Measurements from ENCODE around the gene RPS2. TPM values are rescaled to one million over a fixed set of nuclear protein-coding genes. Genes with fewer than 3 reads are reported as not detected.

Gene RPS2
- total RNA-seq, 1 experiment from 2014 or later = 3,874 TPM

GRCh38 chr16:1991588-1991947 lies 26.9 kb upstream of the RPS2 start:
- H3K9me3 Mint-ChIP-seq = no peaks in the 10 kb centered on the region; a peak in 1 of 5 replicates
- no CpG with 5 or more reads among the region's 22 CpGs for WGBS (ENCODE audit: extremely low coverage, insufficient read length, low lambda C conversion rate)
- H4K91ac ChIP-seq (ENCODE audit: insufficient read length, low read depth, low read length) = no peak overlapping the region

More at GRCh38 chr16:1991588-1991947, 26.9 kb upstream of the RPS2 start:
- H3K14ac ChIP-seq (ENCODE audit: insufficient read depth, low read length) = 0 out of 2 replicates have a peak overlapping the region, but pooled peaks have one; percentile 50
- no peak overlapping the region for H2AFZ ChIP-seq (ENCODE audit: low read length)
- peaks cover 15% of the 10 kb centered on the region; the same call in 1 of the 2 replicates for H3K27me3 ChIP-seq (ENCODE audit: insufficient read depth, low read length)
- Mint-ChIP-seq H3K4me3 (peak overlapping the region; percentile 66 to 84), H3K4me1 (peaks cover 16 to 20% of the 10 kb centered on the region in 2 experiments), H3K27me3 (ENCODE audit: low read depth) (peaks cover 42% of the 10 kb centered on the region), H3K36me3 (ENCODE audit: insufficient read depth in 1 of 3, low read depth in 3 of 3) (peaks cover 0 to 6% (median 5%) of the 10 kb centered on the region in 3 experiments; a peak in 6 of 7 replicates), H3K27ac (no peak overlapping the region)
- H2BK120ac ChIP-seq (ENCODE audit: low read depth, low read length, poor library complexity, severe bottlenecking) = no peak overlapping the region
- H3T11ph ChIP-seq (ENCODE audit: low read length) = no peak overlapping the region
- H2BK12ac ChIP-seq (ENCODE audit: insufficient read length, low read depth, low read length) = no peak overlapping the region
- H3K79me2 ChIP-seq (ENCODE audit: insufficient read depth, low read length) = no peaks in the 10 kb centered on the region
- H2BK20ac ChIP-seq (ENCODE audit: low read depth, low read length, poor library complexity, severe bottlenecking) = no peak overlapping the region
- no peaks in the 10 kb centered on the region for H3K79me1 ChIP-seq (ENCODE audit: insufficient read depth, low read depth, low read length, poor library complexity, severe bottlenecking)
- H4K8ac ChIP-seq (replicated peaks; ENCODE audit: insufficient read length, low read depth, low read length) = no peak overlapping the region
- H3K23ac ChIP-seq (ENCODE audit: insufficient read length, low read depth, low read length) = no peak overlapping the region
- H3K9ac ChIP-seq (ENCODE audit: extremely low read depth, insufficient read length, low read length) = no peak overlapping the region
- H3K4me1 ChIP-seq (ENCODE audit: insufficient read depth, low read length) = no peaks in the 10 kb centered on the region; the same call in 1 of the 2 replicates
- no peak overlapping the region for H2AK5ac ChIP-seq (ENCODE audit: insufficient read length, low read length)
- peaks cover 18% of the 10 kb centered on the region for H3K23me2 ChIP-seq (ENCODE audit: insufficient read length, low read depth, low read length, poor library complexity, severe bottlenecking)
- peak overlapping the region; percentile 53 for H3K4me2 ChIP-seq (ENCODE audit: insufficient read depth, insufficient read length, low read length)
- H3K56ac ChIP-seq (ENCODE audit: insufficient read length, low read depth, low read length) = no peak overlapping the region
- TF ChIP-seq CTCF (conservative IDR thresholded peaks at IDR 0.05) = no peak
- H2BK15ac ChIP-seq (ENCODE audit: low read depth, low read length) = no peak overlapping the region; the same call in 1 of the 2 replicates
- no peak overlapping the region for H3K4ac ChIP-seq (ENCODE audit: low read depth, low read length)
- no peak overlapping the region for H2BK5ac ChIP-seq (ENCODE audit: insufficient read length, low read length)
- no peak for DNase-seq
- H4K20me1 ChIP-seq (ENCODE audit: control insufficient read depth, insufficient read depth, insufficient read length) = no peaks in the 10 kb centered on the region
- H4K5ac ChIP-seq (ENCODE audit: insufficient read length, low read depth, low read length) = no peak overlapping the region
- H3K9me3 ChIP-seq (ENCODE audit: control insufficient read depth, low read depth, low read length) = no peaks in the 10 kb centered on the region
- H3K18ac ChIP-seq (ENCODE audit: insufficient read length, low read depth, low read length) = peak overlapping the region; percentile 58
- no peak overlapping the region for H3K27ac ChIP-seq (ENCODE audit: insufficient read length, low read depth, low read length)

Measured in H9 (cell line).